Astrocyte (in vitro differentiated cells and primary cell): ENCODE measurements around the gene AHDC1.

Source experiments
- CTCF ChIP-seq: IDR thresholded peaks from 2 replicates; pipeline ENCODE4 v1.5.1; 2011; ENCODE audit warnings: low read depth, mild to moderate bottlenecking, inconsistent platforms, low read length, moderate library complexity; ENCODE audit not compliant: insufficient read depth
- EZH2 ChIP-seq: IDR thresholded peaks from 2 replicates; pipeline ENCODE4 v1.6.1; 2012; ENCODE audit warnings: mild to moderate bottlenecking, low read length, inconsistent platforms; ENCODE audit not compliant: insufficient read depth

DNA sequence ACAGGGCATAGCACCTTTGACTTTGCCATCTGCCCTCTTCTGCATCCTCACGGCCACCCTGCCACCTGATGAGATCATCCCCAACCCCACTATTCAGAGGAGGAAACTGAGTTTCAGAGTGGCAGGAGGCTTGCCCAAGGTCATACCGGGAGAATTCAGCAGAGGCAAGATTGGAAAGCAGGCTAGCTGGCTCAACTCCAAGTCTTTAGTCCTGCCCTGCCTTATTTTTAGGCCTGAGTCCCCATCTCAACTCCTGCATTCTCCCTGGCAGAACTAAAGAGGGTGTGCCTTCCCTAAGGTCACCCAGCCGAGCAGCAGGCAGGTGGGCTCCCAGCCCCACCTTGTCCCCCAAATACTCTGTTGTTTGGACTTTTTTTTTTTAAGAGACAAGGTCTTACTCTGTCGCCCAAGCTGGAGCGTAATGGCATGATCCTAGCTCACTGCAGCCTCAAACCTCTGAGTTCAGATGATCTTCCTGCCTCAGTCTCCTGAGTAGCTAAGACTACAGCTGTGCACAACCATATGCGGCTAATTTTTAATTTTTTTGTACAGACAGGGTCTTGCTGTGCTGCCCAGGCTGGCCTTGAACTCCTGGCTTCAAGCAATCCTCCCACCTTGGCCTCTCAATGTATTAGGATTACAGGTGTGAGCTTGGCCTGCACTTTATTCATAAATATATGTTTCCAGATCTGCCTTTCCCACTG is 44.8 kb upstream of the AHDC1 start:
- TF ChIP-seq CTCF (no peak), EZH2 (no peak)
